Adrenal gland (tissue), 5 donors: Measurements from ENCODE around the gene TOX2.

Source experiments
- POLR2A ChIP-seq, 2 donors: fragments of 450-650 bp; IDR thresholded peaks; one replicate each; pipeline ENCODE4 v1.6.1; 2017; ENCODE audit warnings: antibody characterized with exemption in 2 of 2, mild to moderate bottlenecking in 2 of 2, moderate library complexity in 1 of 2
- TF ChIP-seq, protein P1 (sequence below), 6 experiments: fragments of 450-650 bp in 4 of 6; fragments of 200-600 bp in 2 of 6; sonication (generic) in 1 of 6; IDR thresholded peaks; 1 replicate in 5 of 6; 2 replicates in 1 of 6; pipeline versions ENCODE4 v1.5.1 to v1.8.0; 2016 to 2021; ENCODE audit warnings: antibody characterized with exemption in 6 of 6, mild to moderate bottlenecking in 2 of 6, moderate library complexity in 1 of 6
- donor health status: DM: no; HTN: no; CAD: no.

DNA sequence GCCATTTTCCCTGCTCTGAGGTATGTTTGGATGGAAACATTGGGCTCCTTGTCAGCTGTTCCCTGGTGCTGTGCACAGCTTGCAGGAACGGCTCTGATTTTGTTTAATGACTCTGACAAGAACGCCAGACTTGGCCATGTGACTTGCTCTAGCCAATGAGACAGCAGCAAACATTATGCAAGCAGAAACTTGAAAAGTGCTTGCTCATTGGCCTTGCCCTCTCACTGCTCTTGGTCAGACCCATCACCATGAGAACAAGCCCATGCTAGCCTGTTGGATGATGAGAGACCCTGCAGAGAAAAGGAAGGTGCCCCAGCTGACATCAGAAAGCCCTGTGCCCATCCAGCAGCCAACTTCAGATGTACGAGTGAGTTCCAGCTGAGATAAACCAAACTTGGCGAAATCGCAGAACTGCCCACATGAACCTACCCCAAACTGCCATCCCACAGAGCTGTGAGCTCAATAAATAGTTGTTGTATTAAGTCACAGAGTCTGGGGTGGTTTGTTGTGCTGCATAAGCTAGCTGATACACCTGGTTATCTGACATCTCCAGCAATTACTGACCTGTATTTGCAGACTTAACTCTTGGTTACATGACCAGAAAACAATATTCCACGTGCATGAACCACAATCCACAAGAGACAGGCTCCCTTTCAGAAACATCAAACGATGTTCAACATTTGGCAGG is 175.5 kb downstream of the TOX2 start:
- TF ChIP-seq, protein P1, sequence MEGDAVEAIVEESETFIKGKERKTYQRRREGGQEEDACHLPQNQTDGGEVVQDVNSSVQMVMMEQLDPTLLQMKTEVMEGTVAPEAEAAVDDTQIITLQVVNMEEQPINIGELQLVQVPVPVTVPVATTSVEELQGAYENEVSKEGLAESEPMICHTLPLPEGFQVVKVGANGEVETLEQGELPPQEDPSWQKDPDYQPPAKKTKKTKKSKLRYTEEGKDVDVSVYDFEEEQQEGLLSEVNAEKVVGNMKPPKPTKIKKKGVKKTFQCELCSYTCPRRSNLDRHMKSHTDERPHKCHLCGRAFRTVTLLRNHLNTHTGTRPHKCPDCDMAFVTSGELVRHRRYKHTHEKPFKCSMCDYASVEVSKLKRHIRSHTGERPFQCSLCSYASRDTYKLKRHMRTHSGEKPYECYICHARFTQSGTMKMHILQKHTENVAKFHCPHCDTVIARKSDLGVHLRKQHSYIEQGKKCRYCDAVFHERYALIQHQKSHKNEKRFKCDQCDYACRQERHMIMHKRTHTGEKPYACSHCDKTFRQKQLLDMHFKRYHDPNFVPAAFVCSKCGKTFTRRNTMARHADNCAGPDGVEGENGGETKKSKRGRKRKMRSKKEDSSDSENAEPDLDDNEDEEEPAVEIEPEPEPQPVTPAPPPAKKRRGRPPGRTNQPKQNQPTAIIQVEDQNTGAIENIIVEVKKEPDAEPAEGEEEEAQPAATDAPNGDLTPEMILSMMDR (IDR thresholded peaks at IDR 0.05): no peak
- no peak for TF ChIP-seq POLR2A (IDR thresholded peaks at IDR 0.05)
